ENCODE data around the gene MMP24.

MMP24 gene

DNA sequence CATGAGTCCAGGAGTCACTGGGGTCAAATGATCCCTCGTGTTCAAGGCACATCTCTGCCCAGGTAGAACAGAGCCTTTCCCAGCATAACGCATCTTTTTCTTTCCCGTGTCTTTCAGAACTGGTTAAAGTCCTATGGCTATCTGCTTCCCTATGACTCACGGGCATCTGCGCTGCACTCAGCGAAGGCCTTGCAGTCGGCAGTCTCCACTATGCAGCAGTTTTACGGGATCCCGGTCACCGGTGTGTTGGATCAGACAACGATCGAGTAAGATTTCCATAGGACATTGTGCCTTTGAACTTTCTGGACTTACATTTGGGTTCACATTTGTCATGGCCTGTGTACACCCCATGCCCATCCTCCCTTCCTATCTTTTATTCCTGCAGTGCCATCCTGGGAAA lies 20.2 kb downstream of the MMP24 start:
- Histone ChIP-seq H3K4me1 (ENCODE audit: control insufficient read depth in 2 of 2, insufficient read depth in 1 of 2, low read depth in 1 of 2, low read length in 2 of 2) (no peaks in the 10 kb centered on the region), H3K23ac (ENCODE audit: low read depth, low read length, poor library complexity) (no peak overlapping the region), H3K27me3 (ENCODE audit: control insufficient read depth in 3 of 3, insufficient read depth in 3 of 3, low read depth in 1 of 3, low read length in 3 of 3) (no peaks in the 10 kb centered on the region), H4K8ac (ENCODE audit: low read depth, low read length) (no peak overlapping the region), H2BK12ac (ENCODE audit: low read length) (no peak overlapping the region), H2AFZ (ENCODE audit: low read length) (no peak overlapping the region), H3K4ac (ENCODE audit: low read length) (no peak overlapping the region), H2BK120ac (ENCODE audit: low read depth, low read length) (no peak overlapping the region), H2BK5ac (ENCODE audit: low read length) (no peak overlapping the region), H3K79me1 (ENCODE audit: low read depth, low read length) (no peaks in the 10 kb centered on the region), H3K36me3 (replicated peaks in 1 of 2; ENCODE audit: control insufficient read depth in 2 of 2, insufficient read depth in 2 of 2, low read length in 2 of 2) (no peaks in the 10 kb centered on the region), H3K18ac (ENCODE audit: low read length) (no peak overlapping the region), H3K9ac (ENCODE audit: low read depth, low read length, poor library complexity) (no peak overlapping the region), H3K9me3 (replicated peaks in 1 of 2; ENCODE audit: control insufficient read depth in 2 of 2, insufficient read depth in 1 of 2, low read depth in 1 of 2, low read length in 2 of 2) (no peaks in the 10 kb centered on the region), H4K91ac (ENCODE audit: low read depth, low read length, poor library complexity) (no peak overlapping the region), H3K14ac (ENCODE audit: low read length) (no peak overlapping the region), H3K4me3 (ENCODE audit: low read length in 2 of 2) (no peak overlapping the region), H2BK15ac (ENCODE audit: low read length) (no peak overlapping the region), H3K27ac (replicated peaks; ENCODE audit: low read length) (no peak overlapping the region), H2AK5ac (ENCODE audit: low read depth, low read length) (no peak overlapping the region), H3K4me2 (ENCODE audit: insufficient read depth, low read length, poor library complexity, severe bottlenecking) (no peak overlapping the region)
- WGBS, 2 donors (ENCODE audit: extremely low coverage in 2 of 2, insufficient read length in 2 of 2, insufficient replicate concordance in 1 of 2), result no CpG with 5 or more reads among the region's 12 CpGs
- no peak for DNase-seq (ENCODE audit: low spot score)

- no peak overlapping the region for H3K4me3 ChIP-seq (ENCODE audit: low read length in 2 of 2)
- DNase-seq (ENCODE audit: low spot score), result no peak
- H3K36me3 ChIP-seq (replicated peaks in 1 of 2; ENCODE audit: control insufficient read depth in 2 of 2, insufficient read depth in 2 of 2, low read length in 2 of 2), result no peaks in the 10 kb centered on the region
- no peaks in the 10 kb centered on the region for H3K27me3 ChIP-seq (ENCODE audit: control insufficient read depth in 3 of 3, insufficient read depth in 3 of 3, low read depth in 1 of 3, low read length in 3 of 3)
- no peak overlapping the region for H4K8ac ChIP-seq (ENCODE audit: low read depth, low read length)
- no peak overlapping the region for H3K4ac ChIP-seq (ENCODE audit: low read length)
- no peak overlapping the region for H3K18ac ChIP-seq (ENCODE audit: low read length)
- H2BK15ac ChIP-seq (ENCODE audit: low read length), result no peak overlapping the region
- no peaks in the 10 kb centered on the region for H3K79me1 ChIP-seq (ENCODE audit: low read depth, low read length)
- no peak overlapping the region for H2AFZ ChIP-seq (ENCODE audit: low read length)
- WGBS, 2 donors (ENCODE audit: extremely low coverage in 2 of 2, insufficient read length in 2 of 2, insufficient replicate concordance in 1 of 2), result no CpG with 5 or more reads among the region's 9 CpGs
- no peak overlapping the region for H3K9ac ChIP-seq (ENCODE audit: low read depth, low read length, poor library complexity)
- H4K91ac ChIP-seq (ENCODE audit: low read depth, low read length, poor library complexity), result no peak overlapping the region
- H3K4me1 ChIP-seq (ENCODE audit: control insufficient read depth in 2 of 2, insufficient read depth in 1 of 2, low read depth in 1 of 2, low read length in 2 of 2), result no peaks in the 10 kb centered on the region
- no peak overlapping the region for H3K14ac ChIP-seq (ENCODE audit: low read length)
- H2BK120ac ChIP-seq (ENCODE audit: low read depth, low read length), result no peak overlapping the region
- no peak overlapping the region for H2BK5ac ChIP-seq (ENCODE audit: low read length)
- H3K23ac ChIP-seq (ENCODE audit: low read depth, low read length, poor library complexity), result no peak overlapping the region
- no peaks in the 10 kb centered on the region for H3K9me3 ChIP-seq (replicated peaks in 1 of 2; ENCODE audit: control insufficient read depth in 2 of 2, insufficient read depth in 1 of 2, low read depth in 1 of 2, low read length in 2 of 2)
- no peak overlapping the region for H3K27ac ChIP-seq (replicated peaks; ENCODE audit: low read length)
- no peak overlapping the region for H2BK12ac ChIP-seq (ENCODE audit: low read length)
- H2AK5ac ChIP-seq (ENCODE audit: low read depth, low read length), result peak overlapping the region; percentile 65
- H3K4me2 ChIP-seq (ENCODE audit: insufficient read depth, low read length, poor library complexity, severe bottlenecking), result no peak overlapping the region
These were observed 22.4 kb downstream of the MMP24 start for GRCh38 chr20:35248641-35249475.

GRCh38 chr20:35251613-35251940 lies 25.1 kb downstream of the MMP24 start:
- DNase-seq (ENCODE audit: low spot score), result no peak
- Histone ChIP-seq H3K14ac (ENCODE audit: low read length) (no peak overlapping the region), H2BK15ac (ENCODE audit: low read length) (no peak overlapping the region), H4K91ac (ENCODE audit: low read depth, low read length, poor library complexity) (no peak overlapping the region), H2AK5ac (ENCODE audit: low read depth, low read length) (no peak overlapping the region), H2BK5ac (ENCODE audit: low read length) (no peak overlapping the region), H2AFZ (ENCODE audit: low read length) (no peak overlapping the region), H3K36me3 (replicated peaks in 1 of 2; ENCODE audit: control insufficient read depth in 2 of 2, insufficient read depth in 2 of 2, low read length in 2 of 2) (peaks cover 0 to 2% of the 10 kb centered on the region in 2 donors), H4K8ac (ENCODE audit: low read depth, low read length) (no peak overlapping the region), H3K23ac (ENCODE audit: low read depth, low read length, poor library complexity) (no peak overlapping the region), H3K4me2 (ENCODE audit: insufficient read depth, low read length, poor library complexity, severe bottlenecking) (no peak overlapping the region), H3K79me1 (ENCODE audit: low read depth, low read length) (no peaks in the 10 kb centered on the region), H3K27ac (replicated peaks; ENCODE audit: low read length) (no peak overlapping the region), H3K4me1 (ENCODE audit: control insufficient read depth in 2 of 2, insufficient read depth in 1 of 2, low read depth in 1 of 2, low read length in 2 of 2) (peaks cover 0 to 2% of the 10 kb centered on the region in 2 donors), H3K4ac (ENCODE audit: low read length) (no peak overlapping the region), H3K9me3 (replicated peaks in 1 of 2; ENCODE audit: control insufficient read depth in 2 of 2, insufficient read depth in 1 of 2, low read depth in 1 of 2, low read length in 2 of 2) (no peaks in the 10 kb centered on the region), H2BK120ac (ENCODE audit: low read depth, low read length) (no peak overlapping the region), H3K18ac (ENCODE audit: low read length) (no peak overlapping the region), H3K4me3 (ENCODE audit: low read length in 2 of 2) (no peak overlapping the region), H3K9ac (ENCODE audit: low read depth, low read length, poor library complexity) (no peak overlapping the region), H3K27me3 (ENCODE audit: control insufficient read depth in 3 of 3, insufficient read depth in 3 of 3, low read depth in 1 of 3, low read length in 3 of 3) (no peaks in the 10 kb centered on the region), H2BK12ac (ENCODE audit: low read length) (no peak overlapping the region)
- no CpG with 5 or more reads among the region's 2 CpGs for WGBS, 2 donors (ENCODE audit: extremely low coverage in 2 of 2, insufficient read length in 2 of 2, insufficient replicate concordance in 1 of 2)

- no peak overlapping the region for H3K18ac ChIP-seq (ENCODE audit: low read length)
- H3K4me2 ChIP-seq (ENCODE audit: insufficient read depth, low read length, poor library complexity, severe bottlenecking), result no peak overlapping the region
- H3K9ac ChIP-seq (ENCODE audit: low read depth, low read length, poor library complexity), result no peak overlapping the region
- no peak overlapping the region for H2BK15ac ChIP-seq (ENCODE audit: low read length)
- no peaks in the 10 kb centered on the region for H3K9me3 ChIP-seq (replicated peaks in 1 of 2; ENCODE audit: control insufficient read depth in 2 of 2, insufficient read depth in 1 of 2, low read depth in 1 of 2, low read length in 2 of 2)
- H3K27me3 ChIP-seq (ENCODE audit: control insufficient read depth in 3 of 3, insufficient read depth in 3 of 3, low read depth in 1 of 3, low read length in 3 of 3), result no peaks in the 10 kb centered on the region
- peaks cover 0 to 2% of the 10 kb centered on the region in 2 donors for H3K4me1 ChIP-seq (ENCODE audit: control insufficient read depth in 2 of 2, insufficient read depth in 1 of 2, low read depth in 1 of 2, low read length in 2 of 2)
- H2AK5ac ChIP-seq (ENCODE audit: low read depth, low read length), result no peak overlapping the region
- no CpG with 5 or more reads among the region's 2 CpGs for WGBS, 2 donors (ENCODE audit: extremely low coverage in 2 of 2, insufficient read length in 2 of 2, insufficient replicate concordance in 1 of 2)
- peaks cover 0 to 2% of the 10 kb centered on the region in 2 donors for H3K36me3 ChIP-seq (replicated peaks in 1 of 2; ENCODE audit: control insufficient read depth in 2 of 2, insufficient read depth in 2 of 2, low read length in 2 of 2)
- H2AFZ ChIP-seq (ENCODE audit: low read length), result no peak overlapping the region
- no peak overlapping the region for H2BK12ac ChIP-seq (ENCODE audit: low read length)
- H4K8ac ChIP-seq (ENCODE audit: low read depth, low read length), result no peak overlapping the region
- H3K14ac ChIP-seq (ENCODE audit: low read length), result no peak overlapping the region
- H3K4ac ChIP-seq (ENCODE audit: low read length), result no peak overlapping the region
- DNase-seq (ENCODE audit: low spot score), result no peak
- no peak overlapping the region for H3K4me3 ChIP-seq (ENCODE audit: low read length in 2 of 2)
- no peak overlapping the region for H3K23ac ChIP-seq (ENCODE audit: low read depth, low read length, poor library complexity)
- no peaks in the 10 kb centered on the region for H3K79me1 ChIP-seq (ENCODE audit: low read depth, low read length)
- H3K27ac ChIP-seq (replicated peaks; ENCODE audit: low read length), result no peak overlapping the region
- no peak overlapping the region for H2BK5ac ChIP-seq (ENCODE audit: low read length)
- no peak overlapping the region for H2BK120ac ChIP-seq (ENCODE audit: low read depth, low read length)
- H4K91ac ChIP-seq (ENCODE audit: low read depth, low read length, poor library complexity), result no peak overlapping the region
These were observed 25.6 kb downstream of the MMP24 start for GRCh38 chr20:35252037-35252461.
